H1 (cell line): Measurements from ENCODE around the gene RNF183. TPM values are rescaled to one million over a fixed set of nuclear protein-coding genes. Genes with fewer than 3 reads are reported as not detected.

Experiments
- CTCF ChIA-PET: fragments of 300-600 bp; sonication (Branson Sonifier 250); formaldehyde crosslinking; loops from one replicate; lab custom pipeline; 2021; ENCODE audit not compliant: partially characterized antibody; lab: Charles Lee
- POLR2A ChIA-PET: fragments of 300-600 bp; sonication (Branson Sonifier 250); formaldehyde crosslinking; loops from one replicate; lab custom pipeline; 2021; ENCODE audit warnings: inconsistent platforms; ENCODE audit not compliant: partially characterized antibody; lab: Charles Lee
- DNase-seq, 2 experiments: peaks; one replicate each; pipeline versions ENCODE4 v3.0.0 to v3.0.0-alpha.2; 2010 to 2022; ENCODE audit warnings: low spot score in 2 of 2, low read depth in 1 of 2, mixed read lengths in 1 of 2
- FAIRE-seq: peaks from 2 replicates; lab custom pipeline; 2011; peaks lifted over from hg19 to GRCh38; lab: Jason Lieb, UNC
- H2AFZ ChIP-seq: 2 replicates; pipeline ENCODE4 v1.8.1; 2012; ENCODE audit warnings: low read length, inconsistent platforms
- H2AK5ac ChIP-seq: 2 replicates; pipeline ENCODE4 v1.6.1; 2013; ENCODE audit warnings: low read depth, low read length
- H2BK120ac ChIP-seq: replicated peaks from 2 replicates; pipeline ENCODE3; 2013; ENCODE audit warnings: low read depth, low read length, inconsistent platforms
- H2BK12ac ChIP-seq: 2 replicates; pipeline ENCODE4 v1.6.1; 2013; ENCODE audit warnings: low read depth, low read length
- H2BK15ac ChIP-seq: 2 replicates; pipeline ENCODE4 v1.6.1; 2013; ENCODE audit warnings: low read length
- H2BK20ac ChIP-seq: 2 replicates; pipeline ENCODE4 v1.6.1; 2013; ENCODE audit warnings: low read length
- H2BK5ac ChIP-seq: 2 replicates; pipeline ENCODE4 v1.6.1; 2013; ENCODE audit warnings: low read depth, low read length
- H3K14ac ChIP-seq: 2 replicates; pipeline ENCODE4 v1.6.1; 2013; ENCODE audit warnings: inconsistent platforms; ENCODE audit not compliant: insufficient read length
- H3K18ac ChIP-seq: 2 replicates; pipeline ENCODE4 v1.6.1; 2013; ENCODE audit warnings: low read length; ENCODE audit errors: extremely low read depth
- H3K23ac ChIP-seq: 2 replicates; pipeline ENCODE4 v1.6.1; 2013; ENCODE audit warnings: inconsistent platforms; ENCODE audit not compliant: insufficient read length
- H3K23me2 ChIP-seq: 2 replicates; pipeline ENCODE4 v1.6.1; 2013; ENCODE audit warnings: low read depth, low read length
- H3K27ac ChIP-seq: 2 replicates; pipeline ENCODE4 v1.6.1; 2011; ENCODE audit warnings: low read depth, low read length, inconsistent platforms
- H3K27me3 ChIP-seq, 4 experiments: replicated peaks in 1 of 4; 1 replicate in 1 of 4; 2 replicates in 3 of 4; pipeline versions ENCODE4 v1.6.1 to v1.8.1; 2011 to 2013; ENCODE audit warnings: low read length in 3 of 4, mild to moderate bottlenecking in 3 of 4, inconsistent platforms in 2 of 4, mixed read lengths in 2 of 4, moderate library complexity in 1 of 4; ENCODE audit not compliant: control insufficient read depth in 3 of 4, insufficient read depth in 3 of 4; ENCODE audit errors: extremely low read depth in 1 of 4
- H3K36me3 ChIP-seq, 4 experiments: 2 replicates each; pipeline versions ENCODE4 v1.6.1 to v1.8.1; 2011 to 2013; ENCODE audit warnings: mild to moderate bottlenecking in 4 of 4, low read length in 3 of 4, moderate library complexity in 2 of 4, control low read depth in 1 of 4, inconsistent platforms in 1 of 4; ENCODE audit not compliant: insufficient read depth in 4 of 4, control insufficient read depth in 2 of 4
- H3K4ac ChIP-seq: replicated peaks from 2 replicates; pipeline ENCODE3; 2013; ENCODE audit warnings: low read length, low read depth, mixed read lengths, inconsistent platforms; ENCODE audit not compliant: insufficient read length
- H3K4me1 ChIP-seq, 4 experiments: replicated peaks in 1 of 4; 1 replicate in 1 of 4; 2 replicates in 3 of 4; pipeline versions ENCODE4 v1.6.1 to v1.8.1; 2011 to 2013; ENCODE audit warnings: low read length in 3 of 4, inconsistent platforms in 2 of 4, mixed read lengths in 1 of 4; ENCODE audit not compliant: insufficient read depth in 4 of 4, control insufficient read depth in 3 of 4
- H3K4me2 ChIP-seq, 2 experiments: 2 replicates each; pipeline versions ENCODE4 v1.6.1 to v1.8.1; 2011 to 2013; ENCODE audit warnings: low read depth in 2 of 2, low read length in 2 of 2, control low read depth in 1 of 2, inconsistent platforms in 1 of 2, mild to moderate bottlenecking in 1 of 2; ENCODE audit not compliant: insufficient read depth in 1 of 2
- H3K4me3 ChIP-seq, 4 experiments: fragments of 200-600, 300-600 bp in 1 of 4; sonication (generic), shearing (Covaris generic), sonication (Bioruptor Twin) in 1 of 4; 2 replicates each; pipeline versions ENCODE4 v1.5.1 to v1.8.1; 2011 to 2016; ENCODE audit warnings: low read length in 4 of 4, low read depth in 3 of 4, control low read depth in 2 of 4, inconsistent platforms in 2 of 4, mild to moderate bottlenecking in 2 of 4, mixed read lengths in 1 of 4, moderate library complexity in 1 of 4; ENCODE audit not compliant: insufficient read depth in 2 of 4; ENCODE audit errors: extremely low read depth in 1 of 4
- H3K56ac ChIP-seq: replicated peaks from 2 replicates; pipeline ENCODE3; 2013; ENCODE audit warnings: low read depth, mild to moderate bottlenecking, mixed read lengths, low read length, inconsistent platforms; ENCODE audit not compliant: insufficient read length
- H3K79me1 ChIP-seq: 2 replicates; pipeline ENCODE4 v1.6.1; 2013; ENCODE audit warnings: low read depth, low read length, control low read depth
- H3K79me2 ChIP-seq, 2 experiments: 2 replicates each; pipeline versions ENCODE4 v1.6.1 to v1.8.1; 2012 to 2013; ENCODE audit warnings: low read length in 2 of 2, mild to moderate bottlenecking in 2 of 2, inconsistent platforms in 1 of 2; ENCODE audit not compliant: insufficient read depth in 2 of 2, control insufficient read depth in 1 of 2
- H3K9ac ChIP-seq, 4 experiments: replicated peaks in 1 of 4; 1 replicate in 1 of 4; 2 replicates in 3 of 4; pipeline versions ENCODE4 v1.6.1 to v1.8.1; 2011 to 2013; ENCODE audit warnings: low read depth in 3 of 4, low read length in 3 of 4, control low read depth in 2 of 4, mild to moderate bottlenecking in 2 of 4, moderate library complexity in 2 of 4, inconsistent platforms in 1 of 4; ENCODE audit errors: extremely low read depth in 1 of 4
- H3K9me3 ChIP-seq, 2 experiments: 2 replicates each; pipeline versions ENCODE4 v1.6.1 to v1.8.1; 2012 to 2013; ENCODE audit warnings: mild to moderate bottlenecking in 2 of 2, moderate library complexity in 2 of 2, control low read depth in 1 of 2, inconsistent platforms in 1 of 2, low read depth in 1 of 2, low read length in 1 of 2, mixed read lengths in 1 of 2; ENCODE audit not compliant: insufficient read depth in 2 of 2
- H4K20me1 ChIP-seq, 2 experiments: replicated peaks in 1 of 2; 2 replicates each; pipeline versions ENCODE3 to v1.8.1; 2011 to 2013; ENCODE audit warnings: inconsistent platforms in 2 of 2, low read length in 2 of 2, mild to moderate bottlenecking in 1 of 2; ENCODE audit not compliant: insufficient read depth in 2 of 2, control insufficient read depth in 1 of 2
- H4K5ac ChIP-seq: 2 replicates; pipeline ENCODE4 v1.6.1; 2013; ENCODE audit warnings: low read length, low read depth, mixed read lengths, inconsistent platforms; ENCODE audit not compliant: insufficient read length
- H4K8ac ChIP-seq: 2 replicates; pipeline ENCODE4 v1.8.0; 2013; ENCODE audit warnings: mild to moderate bottlenecking, moderate library complexity, low read length, inconsistent platforms; ENCODE audit not compliant: insufficient read depth; ENCODE audit errors: extremely low read depth
- H4K91ac ChIP-seq: replicated peaks from 2 replicates; pipeline ENCODE3; 2013; ENCODE audit warnings: low read length, mixed read lengths, inconsistent platforms; ENCODE audit not compliant: insufficient read length
- BACH1 ChIP-seq: IDR thresholded peaks from 2 replicates; pipeline ENCODE4 v1.6.1; 2012; ENCODE audit warnings: low read length, improper control_type of control experiment
- BCL11A ChIP-seq, 2 experiments: IDR thresholded peaks; one replicate each; pipeline ENCODE4 v1.6.1; 2011; ENCODE audit warnings: low read depth in 2 of 2, low read length in 2 of 2, mild to moderate bottlenecking in 2 of 2
- CBX8 ChIP-seq: fragments of 300-800, 300-1000 bp; sonication (generic); IDR thresholded peaks from 2 replicates; pipeline ENCODE4 v1.7.1; 2016; ENCODE audit warnings: low read depth, low read length, borderline replicate concordance
- EZH2 ChIP-seq: fragments of 200-600 bp; sonication (generic); IDR thresholded peaks from 2 replicates; pipeline ENCODE4 v1.7.1; 2012; ENCODE audit warnings: low read depth, mild to moderate bottlenecking, moderate library complexity, low read length, inconsistent platforms; ENCODE audit not compliant: severe bottlenecking
- HDAC2 ChIP-seq, 2 experiments: fragments of 300-600 bp in 1 of 2; sonication (generic) in 1 of 2; IDR thresholded peaks; 2 replicates each; pipeline ENCODE4 v1.6.1; 2011 to 2012; ENCODE audit warnings: low read depth in 2 of 2, low read length in 2 of 2, mild to moderate bottlenecking in 2 of 2, moderate library complexity in 2 of 2, borderline replicate concordance in 1 of 2, inconsistent platforms in 1 of 2
- NANOG ChIP-seq: IDR thresholded peaks from 2 replicates; pipeline ENCODE4 v1.6.1; 2011; ENCODE audit warnings: low read length, low read depth, mild to moderate bottlenecking, inconsistent platforms; ENCODE audit not compliant: insufficient read depth, poor library complexity, severe bottlenecking
- POLR2A ChIP-seq, 2 experiments: IDR thresholded peaks; 1 replicate in 1 of 2; 2 replicates in 1 of 2; pipeline ENCODE4 v1.6.1; 2011; ENCODE audit warnings: low read depth in 2 of 2, low read length in 2 of 2, mild to moderate bottlenecking in 2 of 2; ENCODE audit errors: control extremely low read depth in 1 of 2
- POU5F1 ChIP-seq: IDR thresholded peaks from 2 replicates; pipeline ENCODE4 v1.6.1; 2011; ENCODE audit warnings: low read depth, mild to moderate bottlenecking, low read length, moderate library complexity
- SIN3A ChIP-seq, 2 experiments: IDR thresholded peaks in 1 of 2; conservative IDR thresholded peaks in 1 of 2; 2 replicates each; pipeline ENCODE4 v1.6.1; 2011 to 2012; ENCODE audit warnings: low read length in 2 of 2, improper control_type of control experiment in 1 of 2, low read depth in 1 of 2, mild to moderate bottlenecking in 1 of 2
- ZNF274 ChIP-seq: IDR thresholded peaks from 2 replicates; pipeline ENCODE4 v1.7.0; 2012; ENCODE audit warnings: low read length, borderline replicate concordance; ENCODE audit errors: extremely low read depth
- WGBS, 2 experiments: shearing (Covaris generic) in 1 of 2; methylation state at CpG; one replicate each; pipeline versions ENCODE4 v1.1.6 to v1.1.7; 2013 to 2015; ENCODE audit warnings: low lambda C conversion rate in 2 of 2, mixed read lengths in 2 of 2, inconsistent platforms in 1 of 2, low coverage in 1 of 2, missing lambda C conversion rate in 1 of 2; ENCODE audit not compliant: insufficient replicate concordance in 2 of 2, insufficient coverage in 1 of 2, insufficient read length in 1 of 2; ENCODE audit errors: extremely low coverage in 1 of 2, missing lambda C conversion rate in 1 of 2; 5-methylcytosine and 5-hydroxymethylcytosine counted together
- polyA plus RNA-seq, 7 experiments: library from polyadenylated mRNA; depleted of rRNA in 3 of 7; stranded (reverse) in 5 of 7; unstranded in 2 of 7; fragments of >200 nt in 5 of 7; fragments of 200-250 nt in 2 of 7; gene quantifications; 1 replicate in 5 of 7; 2 replicates in 1 of 7; 4 replicates in 1 of 7; pipeline versions ENCODE4 v1.2.1 to v1.2.3, GENCODE V29; 2011 to 2013; ENCODE audit warnings: missing spikeins in 2 of 7, mixed read lengths in 2 of 7
- total RNA-seq: library from RNA; stranded (reverse); fragmentation: NEBNext Ultra II Directional; extraction: Animal tissue kit (Norgen Biotek cat#: 25700); gene quantifications from 2 replicates; pipeline ENCODE4 v1.2.1, GENCODE V29; 2021
- TF ChIP-seq, protein P1 (sequence below): IDR thresholded peaks from 2 replicates; pipeline ENCODE4 v1.6.1; 2012; ENCODE audit warnings: low read length, inconsistent platforms

The RNF183 gene
- total and polyA plus RNA-seq, 2 of the 8 experiments (the other 6 are each of a cell fraction or from before 2014, with no cell fraction given) = 0.15 TPM; not detected in 1

DNA sequence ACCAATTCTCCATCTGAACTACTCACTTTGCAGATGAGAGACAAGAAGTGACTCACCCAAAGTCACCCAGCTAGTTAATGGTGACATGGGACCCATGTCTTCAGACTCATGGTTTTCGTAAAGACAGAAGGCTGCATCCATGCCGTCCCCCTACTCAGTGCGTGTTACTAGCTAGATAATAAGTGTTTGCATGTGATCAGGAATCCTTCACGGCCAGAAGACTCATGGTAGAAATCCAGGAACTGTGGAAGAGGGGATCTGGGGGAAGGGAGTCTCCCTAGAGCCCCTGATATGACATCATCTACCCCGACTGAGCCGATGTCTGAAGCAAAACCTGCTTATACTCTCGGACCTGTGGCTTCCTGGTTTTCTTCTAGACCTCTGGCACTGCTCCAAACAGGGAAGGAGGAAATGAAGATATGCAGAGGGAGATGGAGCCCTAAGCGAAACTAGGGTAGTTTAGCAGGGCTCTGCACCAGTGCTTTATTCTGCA, 3.3 kb downstream of the RNF183 start:
- Histone ChIP-seq H4K20me1 (no peaks in the 10 kb centered on the region), H2BK15ac (no peak overlapping the region), H3K23me2 (no peaks in the 10 kb centered on the region), H3K79me1 (no peaks in the 10 kb centered on the region), H3K4ac (no peak overlapping the region), H2AFZ (no peak overlapping the region), H3K79me2 (no peaks in the 10 kb centered on the region), H3K27ac (no peak overlapping the region), H3K27me3 (peaks cover 0 to 2% (median 0%) of the 10 kb centered on the region in 4 experiments; a peak in 1 of 7 replicates), H3K18ac (no peak overlapping the region), H4K5ac (no peak overlapping the region), H4K8ac (no peak overlapping the region), H3K14ac (no peak overlapping the region), H3K9ac (no peak overlapping the region), H2BK120ac (no peak overlapping the region), H4K91ac (no peak overlapping the region), H3K4me3 (no peak overlapping the region), H3K4me2 (no peak overlapping the region), H3K56ac (no peak overlapping the region), H2AK5ac (no peak overlapping the region), H2BK20ac (no peak overlapping the region), H3K4me1 (0 out of 7 replicates have a peak, but pooled peaks cover 0 to 4% (median 0%) of the 10 kb centered on the region in 4 experiments), H2BK12ac (no peak overlapping the region), H3K36me3 (no peaks in the 10 kb centered on the region), H3K9me3 (no peaks in the 10 kb centered on the region), H3K23ac (no peak overlapping the region), H2BK5ac (no peak overlapping the region)
- whole genome bisulfite sequencing, 2 experiments = 90% methylated on average over 8 of the region's 8 CpGs; no CpG with 5 or more reads in 1 of the 2 experiments
- ChIA-PET CTCF (interaction anchor here (0.6 to 3.1 kb wide), 5 partner anchors 10 to 356 kb away, joined by 3 to 16 read pairs (median 3); no protein-coding TSS in a partner anchor), POLR2A (interaction anchor here (0.6 to 2.1 kb wide), 3 partner anchors 12 to 51 kb away, joined by 3 to 6 read pairs (median 3); no protein-coding TSS in a partner anchor)
- TF ChIP-seq POLR2A (IDR thresholded peaks at IDR 0.05; ENCODE audit: control extremely low read depth in 1 of 2, low read depth in 2 of 2, low read length in 2 of 2) = no peak
- TF ChIP-seq BCL11A (IDR thresholded peaks at IDR 0.05; ENCODE audit: low read depth in 2 of 2, low read length in 2 of 2) = no peak
- TF ChIP-seq HDAC2 (IDR thresholded peaks at IDR 0.05; ENCODE audit: borderline replicate concordance in 1 of 2, low read depth in 2 of 2, low read length in 2 of 2) = no peak
- no peak for TF ChIP-seq POU5F1
- no peak for TF ChIP-seq ZNF274
- no peak for TF ChIP-seq SIN3A (conservative IDR thresholded peaks at IDR 0.05 in 1 of 2, IDR thresholded peaks at IDR 0.05 in 1 of 2; ENCODE audit: low read depth in 1 of 2, low read length in 2 of 2)
- TF ChIP-seq NANOG = no peak
- TF ChIP-seq, protein P1, sequence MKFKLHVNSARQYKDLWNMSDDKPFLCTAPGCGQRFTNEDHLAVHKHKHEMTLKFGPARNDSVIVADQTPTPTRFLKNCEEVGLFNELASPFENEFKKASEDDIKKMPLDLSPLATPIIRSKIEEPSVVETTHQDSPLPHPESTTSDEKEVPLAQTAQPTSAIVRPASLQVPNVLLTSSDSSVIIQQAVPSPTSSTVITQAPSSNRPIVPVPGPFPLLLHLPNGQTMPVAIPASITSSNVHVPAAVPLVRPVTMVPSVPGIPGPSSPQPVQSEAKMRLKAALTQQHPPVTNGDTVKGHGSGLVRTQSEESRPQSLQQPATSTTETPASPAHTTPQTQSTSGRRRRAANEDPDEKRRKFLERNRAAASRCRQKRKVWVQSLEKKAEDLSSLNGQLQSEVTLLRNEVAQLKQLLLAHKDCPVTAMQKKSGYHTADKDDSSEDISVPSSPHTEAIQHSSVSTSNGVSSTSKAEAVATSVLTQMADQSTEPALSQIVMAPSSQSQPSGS = no peak
- no peak for TF ChIP-seq CBX8
- no peak for TF ChIP-seq BACH1
- no peak for TF ChIP-seq EZH2
- DNase-seq = no peak
- no peak for FAIRE-seq
